ENCODE measurements around the gene ARX.

Gene ARX

GRCh38 chrX:25015486-25016360, at the start of gene ARX:
Gene ARX, minus strand, starts transcription at chrX:25015965. Its CDS starts 228 bp downstream, at chrX:25015737.
- DNase-seq (ENCODE audit: low read depth in 1 of 2, low spot score in 1 of 2) = no peak

- DNase-seq (ENCODE audit: low read depth in 1 of 2, low spot score in 1 of 2) = no peak
These were observed 43.5 kb upstream of the ARX start for GRCh38 chrX:25059273-25059672.

- no peak for DNase-seq (ENCODE audit: low read depth in 1 of 2, low spot score in 1 of 2)
These were observed 37.2 kb upstream of the ARX start for GRCh38 chrX:25052798-25053534.

GRCh38 chrX:25049971-25050370, 34.2 kb upstream of the ARX start:
- no peak for DNase-seq (ENCODE audit: low read depth in 1 of 2, low spot score in 1 of 2)

GRCh38 chrX:25049357-25049756, 33.6 kb upstream of the ARX start:
- DNase-seq (ENCODE audit: low read depth in 1 of 2, low spot score in 1 of 2) = no peak

- DNase-seq (ENCODE audit: low read depth in 1 of 2, low spot score in 1 of 2) = no peak
These were observed 32.4 kb upstream of the ARX start for GRCh38 chrX:25048178-25048577.

GRCh38 chrX:25043192-25043591, 27.4 kb upstream of the ARX start:
- DNase-seq (ENCODE audit: low read depth in 1 of 2, low spot score in 1 of 2) = no peak

GRCh38 chrX:25039036-25039435, 23.3 kb upstream of the ARX start:
- no peak for DNase-seq (ENCODE audit: low read depth in 1 of 2, low spot score in 1 of 2)

- DNase-seq (ENCODE audit: low read depth in 1 of 2, low spot score in 1 of 2) = no peak
These were observed 19.1 kb upstream of the ARX start for GRCh38 chrX:25034889-25035288.

- no peak for DNase-seq (ENCODE audit: low read depth in 1 of 2, low spot score in 1 of 2)
These were observed 13.6 kb upstream of the ARX start for GRCh38 chrX:25029288-25029825.

GRCh38 chrX:25028726-25029125, 13.0 kb upstream of the ARX start:
- no peak for DNase-seq (ENCODE audit: low read depth in 1 of 2, low spot score in 1 of 2)

- no peak for DNase-seq (ENCODE audit: low read depth in 1 of 2, low spot score in 1 of 2)
These were observed 10.8 kb upstream of the ARX start for GRCh38 chrX:25026576-25026975.

GRCh38 chrX:25025615-25026014, 9.8 kb upstream of the ARX start:
- no peak for DNase-seq (ENCODE audit: low read depth in 1 of 2, low spot score in 1 of 2)

GRCh38 chrX:25023908-25024307, 8.1 kb upstream of the ARX start:
- no peak for DNase-seq (ENCODE audit: low read depth in 1 of 2, low spot score in 1 of 2)

GRCh38 chrX:25022499-25023325, 6.9 kb upstream of the ARX start:
- DNase-seq (ENCODE audit: low read depth in 1 of 2, low spot score in 1 of 2) = no peak

GRCh38 chrX:25020905-25021449, 5.2 kb upstream of the ARX start:
- DNase-seq (ENCODE audit: low read depth in 1 of 2, low spot score in 1 of 2) = no peak

GRCh38 chrX:25020391-25020904, 4.7 kb upstream of the ARX start:
- no peak for DNase-seq (ENCODE audit: low read depth in 1 of 2, low spot score in 1 of 2)

- DNase-seq (ENCODE audit: low read depth in 1 of 2, low spot score in 1 of 2) = no peak
These were observed 4.1 kb upstream of the ARX start for GRCh38 chrX:25019707-25020390.

GRCh38 chrX:25018682-25019081, 2.9 kb upstream of the ARX start:
- no peak for DNase-seq (ENCODE audit: low read depth in 1 of 2, low spot score in 1 of 2)

GRCh38 chrX:25017667-25018247, 2.0 kb upstream of the ARX start:
- no peak for DNase-seq (ENCODE audit: low read depth in 1 of 2, low spot score in 1 of 2)
